PC-3 (cell line): ENCODE data around the gene HDAC4.

Experiments
- EZH2 ChIP-seq: fragments of 300-600 bp; sonication (generic); IDR thresholded peaks from one replicate; pipeline ENCODE4 v1.6.1; 2017; ENCODE audit warnings: antibody characterized with exemption, mild to moderate bottlenecking, low read length; ENCODE audit not compliant: unreplicated experiment
- EZH2phosphoT487 ChIP-seq: fragments of 300-600 bp; sonication (generic); IDR thresholded peaks from 2 replicates; pipeline ENCODE4 v1.6.1; 2018; ENCODE audit warnings: mild to moderate bottlenecking, antibody characterized with exemption, low read length, borderline replicate concordance
- TF ChIP-seq, protein P1 (sequence below): fragments of 300-600 bp; sonication (generic); conservative IDR thresholded peaks from 2 replicates; pipeline ENCODE4 v1.5.1; 2017; ENCODE audit warnings: antibody characterized with exemption, low read depth, mild to moderate bottlenecking, low read length

GRCh38 chr2:239124152-239124899 lies 276.5 kb downstream of the HDAC4 start:
- TF ChIP-seq, protein P1, sequence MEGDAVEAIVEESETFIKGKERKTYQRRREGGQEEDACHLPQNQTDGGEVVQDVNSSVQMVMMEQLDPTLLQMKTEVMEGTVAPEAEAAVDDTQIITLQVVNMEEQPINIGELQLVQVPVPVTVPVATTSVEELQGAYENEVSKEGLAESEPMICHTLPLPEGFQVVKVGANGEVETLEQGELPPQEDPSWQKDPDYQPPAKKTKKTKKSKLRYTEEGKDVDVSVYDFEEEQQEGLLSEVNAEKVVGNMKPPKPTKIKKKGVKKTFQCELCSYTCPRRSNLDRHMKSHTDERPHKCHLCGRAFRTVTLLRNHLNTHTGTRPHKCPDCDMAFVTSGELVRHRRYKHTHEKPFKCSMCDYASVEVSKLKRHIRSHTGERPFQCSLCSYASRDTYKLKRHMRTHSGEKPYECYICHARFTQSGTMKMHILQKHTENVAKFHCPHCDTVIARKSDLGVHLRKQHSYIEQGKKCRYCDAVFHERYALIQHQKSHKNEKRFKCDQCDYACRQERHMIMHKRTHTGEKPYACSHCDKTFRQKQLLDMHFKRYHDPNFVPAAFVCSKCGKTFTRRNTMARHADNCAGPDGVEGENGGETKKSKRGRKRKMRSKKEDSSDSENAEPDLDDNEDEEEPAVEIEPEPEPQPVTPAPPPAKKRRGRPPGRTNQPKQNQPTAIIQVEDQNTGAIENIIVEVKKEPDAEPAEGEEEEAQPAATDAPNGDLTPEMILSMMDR: no peak
- TF ChIP-seq EZH2: no peak
- TF ChIP-seq EZH2phosphoT487: no peak
